Smooth muscle cell (in vitro differentiated cells): ENCODE measurements around the gene SORCS2. TPM values are rescaled to one million over a fixed set of nuclear protein-coding genes. Genes with fewer than 3 reads are reported as not detected.

Experiments
- DNase-seq: peaks from one replicate; lab custom pipeline; 2025; ENCODE audit not compliant: unreplicated experiment; lab: John Stamatoyannopoulos, UW
- H2AFZ ChIP-seq: fragments of 200-600 bp; sonication (generic); 2 replicates; pipeline ENCODE4 v1.6.0; 2016; ENCODE audit warnings: antibody characterized with exemption, low read depth, mild to moderate bottlenecking
- H3F3A ChIP-seq: fragments of 200-600 bp; sonication (generic); 2 replicates; pipeline ENCODE4 v1.6.0; 2017; ENCODE audit warnings: antibody characterized with exemption, low read depth
- H3K27ac ChIP-seq: fragments of 200-600 bp; sonication (generic); 2 replicates; pipeline ENCODE4 v1.5.1; 2016; ENCODE audit warnings: low read depth, mild to moderate bottlenecking
- H3K27me3 ChIP-seq: fragments of 200-600 bp; sonication (generic); 2 replicates; pipeline ENCODE4 v1.6.1; 2016; ENCODE audit warnings: low read depth, mild to moderate bottlenecking
- H3K36me3 ChIP-seq: fragments of 200-600 bp; sonication (generic); 2 replicates; pipeline ENCODE4 v1.5.1; 2016; ENCODE audit warnings: low read depth
- H3K4me1 ChIP-seq: fragments of 200-600 bp; sonication (generic); 2 replicates; pipeline ENCODE4 v1.5.1; 2016; ENCODE audit warnings: low read depth
- H3K4me2 ChIP-seq: fragments of 200-600 bp; sonication (generic); 2 replicates; pipeline ENCODE4 v1.6.0; 2016; ENCODE audit warnings: mild to moderate bottlenecking
- H3K4me3 ChIP-seq: fragments of 200-600 bp; sonication (generic); 2 replicates; pipeline ENCODE4 v1.5.1; 2016; ENCODE audit warnings: mild to moderate bottlenecking
- H3K79me2 ChIP-seq: fragments of 200-600 bp; sonication (generic); 2 replicates; pipeline ENCODE4 v1.6.0; 2016; ENCODE audit warnings: low read depth, mild to moderate bottlenecking
- H3K9ac ChIP-seq: fragments of 200-600 bp; sonication (generic); 2 replicates; pipeline ENCODE4 v1.6.0; 2016; ENCODE audit warnings: low read depth
- H3K9me3 ChIP-seq: fragments of 200-600 bp; sonication (generic); replicated peaks from 2 replicates; pipeline ENCODE4 v1.5.1; 2016; ENCODE audit warnings: low read depth
- H4K20me1 ChIP-seq: fragments of 200-600 bp; sonication (generic); 2 replicates; pipeline ENCODE4 v1.6.0; 2016; ENCODE audit warnings: low read depth
- WGBS: methylation state at CpG from one replicate; pipeline ENCODE4 v1.1.7; 2016; ENCODE audit warnings: low lambda C conversion rate; 5-methylcytosine and 5-hydroxymethylcytosine counted together
- polyA plus RNA-seq: library from polyadenylated mRNA; unstranded; fragments of >200 nt; fragmentation: Nextera tagmentation; extraction: Ambion mirVana; gene quantifications from 2 replicates; pipeline ENCODE4 v1.2.1, GENCODE V29; 2016
- total RNA-seq: library from RNA; depleted of rRNA; stranded (reverse); fragments of >200 nt; gene quantifications from 2 replicates; pipeline ENCODE4 v1.2.3, GENCODE V29; 2014
- TF ChIP-seq, protein P1 (sequence below): fragments of 200-600 bp; sonication (generic); IDR thresholded peaks from 2 replicates; pipeline ENCODE4 v1.5.1; 2017; ENCODE audit warnings: borderline replicate concordance, mild to moderate bottlenecking, antibody characterized with exemption; ENCODE audit not compliant: insufficient read depth, poor library complexity, severe bottlenecking

The SORCS2 gene
- total and polyA plus RNA-seq, 2 experiments from 2014 or later, result 5.2 to 9.3 TPM

DNA sequence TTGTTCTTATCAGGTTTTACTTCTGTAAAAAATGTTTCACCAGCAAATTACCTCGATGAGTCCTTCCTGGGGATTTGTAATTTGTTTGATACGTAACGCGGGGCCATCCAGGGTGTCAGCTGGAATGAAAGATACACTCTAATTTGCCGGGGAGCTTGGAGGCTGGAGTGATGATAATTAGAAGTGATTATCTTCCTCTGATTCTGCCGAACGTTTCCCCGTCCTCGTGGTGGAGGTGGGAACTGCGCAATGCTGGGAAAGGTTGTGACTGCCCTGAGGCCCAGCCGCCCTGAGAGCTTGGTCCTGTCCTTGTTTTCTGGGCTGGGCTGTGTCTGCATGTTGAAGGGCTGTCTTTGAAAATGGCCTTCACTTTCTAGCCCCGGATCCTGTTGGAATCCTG is 48.0 kb downstream of the SORCS2 start:
- TF ChIP-seq, protein P1, sequence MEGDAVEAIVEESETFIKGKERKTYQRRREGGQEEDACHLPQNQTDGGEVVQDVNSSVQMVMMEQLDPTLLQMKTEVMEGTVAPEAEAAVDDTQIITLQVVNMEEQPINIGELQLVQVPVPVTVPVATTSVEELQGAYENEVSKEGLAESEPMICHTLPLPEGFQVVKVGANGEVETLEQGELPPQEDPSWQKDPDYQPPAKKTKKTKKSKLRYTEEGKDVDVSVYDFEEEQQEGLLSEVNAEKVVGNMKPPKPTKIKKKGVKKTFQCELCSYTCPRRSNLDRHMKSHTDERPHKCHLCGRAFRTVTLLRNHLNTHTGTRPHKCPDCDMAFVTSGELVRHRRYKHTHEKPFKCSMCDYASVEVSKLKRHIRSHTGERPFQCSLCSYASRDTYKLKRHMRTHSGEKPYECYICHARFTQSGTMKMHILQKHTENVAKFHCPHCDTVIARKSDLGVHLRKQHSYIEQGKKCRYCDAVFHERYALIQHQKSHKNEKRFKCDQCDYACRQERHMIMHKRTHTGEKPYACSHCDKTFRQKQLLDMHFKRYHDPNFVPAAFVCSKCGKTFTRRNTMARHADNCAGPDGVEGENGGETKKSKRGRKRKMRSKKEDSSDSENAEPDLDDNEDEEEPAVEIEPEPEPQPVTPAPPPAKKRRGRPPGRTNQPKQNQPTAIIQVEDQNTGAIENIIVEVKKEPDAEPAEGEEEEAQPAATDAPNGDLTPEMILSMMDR, result no peak
- H3K9me3 ChIP-seq, result no peaks in the 10 kb centered on the region
- H3F3A ChIP-seq, result no peaks in the 10 kb centered on the region
- no peaks in the 10 kb centered on the region for H4K20me1 ChIP-seq
- WGBS, result 77% methylated on average over 12 of the region's 12 CpGs
- no peaks in the 10 kb centered on the region for H3K36me3 ChIP-seq
- H3K79me2 ChIP-seq, result no peaks in the 10 kb centered on the region
- no peak overlapping the region for H2AFZ ChIP-seq
- H3K9ac ChIP-seq, result no peak overlapping the region
- DNase-seq, result no peak
- H3K27ac ChIP-seq, result no peak overlapping the region
- H3K27me3 ChIP-seq, result no peaks in the 10 kb centered on the region
- H3K4me2 ChIP-seq, result no peak overlapping the region
- H3K4me1 ChIP-seq, result no peaks in the 10 kb centered on the region
- no peak overlapping the region for H3K4me3 ChIP-seq

DNA sequence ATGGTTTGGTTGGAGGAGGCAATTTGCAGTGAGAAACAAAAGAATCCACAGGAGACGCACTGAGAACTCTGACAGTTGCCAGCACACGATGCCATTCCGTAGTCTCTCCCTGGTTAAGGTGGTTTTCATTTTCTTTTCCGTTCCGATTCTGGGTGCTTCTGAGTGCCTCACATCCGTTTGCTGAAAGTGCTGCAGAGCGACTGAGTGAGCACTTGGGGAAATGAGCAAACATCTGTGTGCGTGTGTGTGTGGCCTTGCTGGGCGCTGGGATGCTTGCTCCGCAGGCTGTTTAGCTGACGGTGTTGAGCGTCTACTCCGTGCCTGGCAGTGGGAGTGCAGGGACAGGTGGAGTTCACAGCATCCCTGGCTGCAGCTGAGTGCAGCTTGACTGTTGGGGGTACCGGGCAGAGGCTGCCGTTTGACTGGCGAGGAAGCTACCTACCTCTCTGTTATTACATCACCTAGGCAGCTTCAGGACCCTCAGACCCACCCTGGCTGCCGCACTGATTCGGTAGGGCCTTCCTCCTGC is 49.3 kb downstream of the SORCS2 start:
- no peak overlapping the region for H2AFZ ChIP-seq
- H3K9me3 ChIP-seq, result no peaks in the 10 kb centered on the region
- TF ChIP-seq, protein P1, result no peak
- H3K27ac ChIP-seq, result no peak overlapping the region
- H3K9ac ChIP-seq, result no peak overlapping the region
- H3K27me3 ChIP-seq, result no peaks in the 10 kb centered on the region
- no peak for DNase-seq
- H3F3A ChIP-seq, result no peaks in the 10 kb centered on the region
- no peaks in the 10 kb centered on the region for H3K79me2 ChIP-seq
- no peaks in the 10 kb centered on the region for H3K4me1 ChIP-seq
- no peaks in the 10 kb centered on the region for H4K20me1 ChIP-seq
- H3K36me3 ChIP-seq, result no peaks in the 10 kb centered on the region
- 96% methylated on average over 18 of the region's 18 CpGs for WGBS
- H3K4me3 ChIP-seq, result no peak overlapping the region
- H3K4me2 ChIP-seq, result no peak overlapping the region

DNA sequence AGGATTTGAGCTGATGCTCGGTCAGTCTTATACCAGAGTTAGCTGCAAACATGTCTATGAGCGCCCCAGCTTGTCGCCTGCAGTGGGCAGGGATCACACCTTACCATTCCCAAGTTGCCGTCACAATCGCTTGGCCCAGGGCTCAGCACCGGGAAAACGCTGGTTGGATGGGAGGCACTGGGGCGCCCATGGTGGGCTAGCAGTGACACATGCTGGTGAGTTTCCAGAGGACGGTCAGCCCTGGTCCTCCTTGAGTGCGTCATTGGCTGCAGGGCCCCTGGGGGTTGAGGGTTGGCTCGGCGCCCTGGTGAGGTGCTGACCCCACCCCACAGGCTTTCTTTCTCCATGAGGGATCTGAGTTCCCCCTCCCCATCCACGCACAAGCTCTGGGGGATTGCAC is 50.4 kb downstream of the SORCS2 start:
- TF ChIP-seq, protein P1, result no peak
- Histone ChIP-seq H3K4me1 (no peaks in the 10 kb centered on the region), H3K27me3 (no peaks in the 10 kb centered on the region), H3K9ac (no peak overlapping the region), H3K4me2 (no peak overlapping the region), H3K36me3 (no peaks in the 10 kb centered on the region), H3K4me3 (no peak overlapping the region), H3K9me3 (no peaks in the 10 kb centered on the region), H3K79me2 (no peaks in the 10 kb centered on the region), H4K20me1 (no peaks in the 10 kb centered on the region), H2AFZ (no peak overlapping the region), H3K27ac (no peak overlapping the region), H3F3A (no peaks in the 10 kb centered on the region)
- WGBS, result 89% methylated on average over 13 of the region's 13 CpGs
- no peak for DNase-seq

DNA sequence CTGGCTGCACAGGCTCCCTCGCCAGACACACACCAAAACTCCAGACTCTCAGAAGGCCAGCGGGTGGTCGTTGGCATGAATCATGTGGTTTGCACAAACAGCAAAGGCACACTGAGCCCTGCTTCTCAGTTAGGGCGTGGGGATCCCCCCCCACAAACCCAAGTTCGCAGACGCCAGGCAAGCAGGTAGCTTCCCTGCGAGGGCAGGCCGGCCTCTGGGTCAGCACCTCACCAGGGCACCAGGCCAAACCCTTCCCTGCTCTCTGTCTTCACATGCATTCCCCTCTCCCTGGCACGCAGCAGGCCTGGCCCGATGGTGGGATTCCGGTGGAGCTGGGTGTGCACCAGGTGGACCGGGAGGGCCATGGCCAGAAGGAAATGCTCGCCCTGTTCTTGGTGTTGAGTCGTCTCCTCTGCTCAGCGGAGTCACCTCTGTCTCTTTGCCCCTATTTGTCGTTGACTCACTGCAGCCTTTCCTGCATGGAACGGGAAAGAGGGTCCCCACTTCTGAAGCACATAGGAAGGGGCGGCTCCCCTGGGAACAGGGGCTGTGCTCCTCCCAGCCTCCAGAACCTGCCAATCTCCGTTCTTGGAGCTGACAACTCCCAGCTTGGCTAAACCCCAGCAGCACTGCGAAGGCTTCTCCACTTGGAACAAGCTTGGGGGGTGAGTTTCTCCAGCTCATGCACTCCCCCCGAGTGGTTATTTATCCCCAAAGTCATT is 51.4 kb downstream of the SORCS2 start:
- no peak overlapping the region for H3K9ac ChIP-seq
- no peaks in the 10 kb centered on the region for H3K4me1 ChIP-seq
- no peak overlapping the region for H2AFZ ChIP-seq
- H3K4me3 ChIP-seq, result no peak overlapping the region
- no peak for DNase-seq
- no peaks in the 10 kb centered on the region for H3F3A ChIP-seq
- no peaks in the 10 kb centered on the region for H4K20me1 ChIP-seq
- WGBS, result 93% methylated on average over 21 of the region's 21 CpGs
- no peaks in the 10 kb centered on the region for H3K79me2 ChIP-seq
- no peaks in the 10 kb centered on the region for H3K9me3 ChIP-seq
- H3K4me2 ChIP-seq, result no peak overlapping the region
- H3K27ac ChIP-seq, result no peak overlapping the region
- H3K27me3 ChIP-seq, result no peaks in the 10 kb centered on the region
- no peaks in the 10 kb centered on the region for H3K36me3 ChIP-seq
- TF ChIP-seq, protein P1, result no peak
